Osteoblast (primary cell): ENCODE data around the gene MLPH. TPM values are rescaled to one million over a fixed set of nuclear protein-coding genes. Genes with fewer than 3 reads are reported as not detected.

Source experiments
- DNase-seq: peaks from one replicate; pipeline ENCODE4 v3.0.0; 2011; ENCODE audit warnings: low spot score, mixed read lengths; ENCODE audit not compliant: insufficient read length; ENCODE audit errors: missing footprints
- H2AFZ ChIP-seq: 2 replicates; pipeline ENCODE4 v1.6.0; 2011; ENCODE audit warnings: mild to moderate bottlenecking, low read length
- H3K27ac ChIP-seq: 2 replicates; pipeline ENCODE4 v1.5.1; 2011; ENCODE audit warnings: mild to moderate bottlenecking, low read depth, low read length, moderate library complexity
- H3K27me3 ChIP-seq: 2 replicates; pipeline ENCODE4 v1.6.0; 2012; ENCODE audit warnings: mild to moderate bottlenecking, control low read depth, inconsistent platforms, low read length, moderate library complexity; ENCODE audit not compliant: insufficient read depth
- H3K36me3 ChIP-seq: 2 replicates; pipeline ENCODE4 v1.5.1; 2011; ENCODE audit warnings: mild to moderate bottlenecking, low read length, control low read depth, moderate library complexity; ENCODE audit not compliant: insufficient read depth
- H3K4me1 ChIP-seq: 2 replicates; pipeline ENCODE4 v1.5.1; 2011; ENCODE audit warnings: mild to moderate bottlenecking, low read length, control low read depth, moderate library complexity; ENCODE audit not compliant: insufficient read depth
- H3K4me2 ChIP-seq: 2 replicates; pipeline ENCODE4 v1.6.0; 2011; ENCODE audit warnings: mild to moderate bottlenecking, low read length; ENCODE audit not compliant: insufficient read depth
- H3K4me3 ChIP-seq: fragments of 200-600 bp; sonication (generic); 3 replicates; pipeline ENCODE4 v1.5.1; 2012; ENCODE audit warnings: mild to moderate bottlenecking, low read length, inconsistent platforms; ENCODE audit not compliant: insufficient read depth
- H3K79me2 ChIP-seq: 2 replicates; pipeline ENCODE4 v1.6.0; 2012; ENCODE audit warnings: mild to moderate bottlenecking, low read length, control low read depth, inconsistent platforms; ENCODE audit not compliant: insufficient read depth
- H3K9me3 ChIP-seq: 2 replicates; pipeline ENCODE4 v1.5.1; 2011; ENCODE audit warnings: low read depth, low read length, control low read depth
- H4K20me1 ChIP-seq: 2 replicates; pipeline ENCODE4 v1.6.0; 2012; ENCODE audit warnings: mild to moderate bottlenecking, low read length, control low read depth; ENCODE audit not compliant: insufficient read depth
- CTCF ChIP-seq: IDR thresholded peaks from 2 replicates; pipeline ENCODE4 v1.5.1; 2011; ENCODE audit warnings: mild to moderate bottlenecking, low read depth, low read length, moderate library complexity; ENCODE audit errors: extremely low read depth
- total RNA-seq: library from RNA; depleted of rRNA; stranded (reverse); fragments of >200 nt; gene quantifications from 2 replicates; pipeline ENCODE4 v1.2.3, GENCODE V29; 2012

MLPH gene
- total RNA-seq, 1 donor: 25.7 TPM

- H3K36me3 ChIP-seq: peaks cover 33% of the 10 kb centered on the region
- DNase-seq: no peak
- TF ChIP-seq CTCF: no peak
- peaks cover 81% of the 10 kb centered on the region for H3K79me2 ChIP-seq
- no peaks in the 10 kb centered on the region for H3K9me3 ChIP-seq
- peaks cover 29% of the 10 kb centered on the region for H3K4me1 ChIP-seq
- H3K4me3 ChIP-seq: no peak overlapping the region
- H3K27ac ChIP-seq: no peak overlapping the region
- H3K4me2 ChIP-seq: no peak overlapping the region
- no peaks in the 10 kb centered on the region for H4K20me1 ChIP-seq
- H2AFZ ChIP-seq: no peak overlapping the region
- H3K27me3 ChIP-seq: no peaks in the 10 kb centered on the region
These were observed 18.3 kb downstream of the MLPH start for GRCh38 chr2:237505188-237505939.

GRCh38 chr2:237507512-237507911, 20.5 kb downstream of the MLPH start:
- H3K9me3 ChIP-seq: no peaks in the 10 kb centered on the region
- H3K4me1 ChIP-seq: peaks cover 9% of the 10 kb centered on the region
- no peak overlapping the region for H2AFZ ChIP-seq
- H3K27me3 ChIP-seq: no peaks in the 10 kb centered on the region
- H3K27ac ChIP-seq: no peak overlapping the region
- H3K79me2 ChIP-seq: peaks cover 91% of the 10 kb centered on the region
- peaks cover 54% of the 10 kb centered on the region for H3K36me3 ChIP-seq
- H3K4me2 ChIP-seq: no peak overlapping the region
- H3K4me3 ChIP-seq: no peak overlapping the region
- no peak for TF ChIP-seq CTCF
- H4K20me1 ChIP-seq: no peaks in the 10 kb centered on the region
- no peak for DNase-seq

- Histone ChIP-seq H2AFZ (no peak overlapping the region), H3K36me3 (peaks cover 55% of the 10 kb centered on the region), H3K4me1 (peaks cover 5% of the 10 kb centered on the region), H4K20me1 (peaks cover 3% of the 10 kb centered on the region), H3K4me3 (no peak overlapping the region), H3K9me3 (no peaks in the 10 kb centered on the region), H3K27me3 (no peaks in the 10 kb centered on the region), H3K79me2 (peaks cover 89% of the 10 kb centered on the region), H3K4me2 (no peak overlapping the region), H3K27ac (peak overlapping the region; percentile 11)
- TF ChIP-seq CTCF: no peak
- DNase-seq: no peak
These were observed 21.3 kb downstream of the MLPH start for GRCh38 chr2:237508361-237508760.

GRCh38 chr2:237509151-237509550, 22.1 kb downstream of the MLPH start:
- Histone ChIP-seq H2AFZ (no peak overlapping the region), H3K79me2 (peaks cover 87% of the 10 kb centered on the region), H3K27ac (peak overlapping the region; percentile 11), H3K9me3 (no peaks in the 10 kb centered on the region), H4K20me1 (peaks cover 3% of the 10 kb centered on the region), H3K36me3 (peaks cover 55% of the 10 kb centered on the region), H3K4me2 (no peak overlapping the region), H3K4me3 (no peak overlapping the region), H3K27me3 (no peaks in the 10 kb centered on the region), H3K4me1 (peaks cover 5% of the 10 kb centered on the region)
- TF ChIP-seq CTCF: no peak
- no peak for DNase-seq
